HepG2 (cell line): ENCODE data around the gene FLACC1. TPM values are rescaled to one million over a fixed set of nuclear protein-coding genes. Genes with fewer than 3 reads are reported as not detected.

Source experiments
- ATAC-seq: fragments of 200-7000 bp; cut with Tn5 transposase; 3 replicates; pipeline ENCODE4 v1.9.1; 2020; ENCODE audit warnings: mild to moderate bottlenecking, moderate library complexity
- BruUV-seq: library from RNA; stranded (reverse); fragments of 400-500 nt; replicated peaks from 2 replicates; lab custom pipeline; 2021; lab: Mats Ljungman, UMichigan
- CTCF ChIA-PET: fragments of 300-600 bp; formaldehyde crosslinking; extraction: SDS; loops from one replicate; lab custom pipeline; 2021; ENCODE audit warnings: low total read pairs, inconsistent platforms, low intra/inter-chr PET ratio; lab: Yijun Ruan, JAX
- POLR2A ChIA-PET: fragments of 350-600 bp; sonication (Branson Sonifier 250); formaldehyde crosslinking; loops from one replicate; lab custom pipeline; 2020; ENCODE audit warnings: antibody characterized with exemption, inconsistent platforms; lab: Yijun Ruan, JAX
- DNase-seq: peaks from one replicate; pipeline ENCODE4 v3.0.0-alpha.2; 2015; ENCODE audit warnings: low spot score
- FAIRE-seq: peaks from 3 replicates; lab custom pipeline; 2011; peaks lifted over from hg19 to GRCh38; lab: Jason Lieb, UNC
- H2AFZ ChIP-seq: one replicate; pipeline ENCODE4 v1.6.1; 2011; ENCODE audit warnings: low read length, inconsistent platforms
- H3K27ac ChIP-seq: fragments of 300-600 bp; 3 replicates; pipeline ENCODE4 v1.8.0; 2011; ENCODE audit warnings: mixed run types, mild to moderate bottlenecking, mixed read lengths, low read length, inconsistent platforms; ENCODE audit not compliant: insufficient read depth; ENCODE audit errors: extremely low read length
- H3K27me3 ChIP-seq, 2 experiments: fragments of 200-600 bp in 1 of 2; 2 replicates in 1 of 2; 3 replicates in 1 of 2; pipeline versions ENCODE4 v1.6.0 to v1.8.0; 2011; ENCODE audit warnings: low read length in 2 of 2, mild to moderate bottlenecking in 2 of 2, moderate library complexity in 2 of 2, inconsistent platforms in 1 of 2; ENCODE audit not compliant: insufficient read depth in 2 of 2, control insufficient read depth in 1 of 2
- H3K36me3 ChIP-seq, 2 experiments: fragments of 200-600 bp in 1 of 2; replicated peaks in 1 of 2; 2 replicates in 1 of 2; 3 replicates in 1 of 2; pipeline versions ENCODE4 v1.5.1 to v1.8.0; 2011; ENCODE audit warnings: low read length in 2 of 2, inconsistent platforms in 1 of 2; ENCODE audit not compliant: insufficient read depth in 2 of 2, control insufficient read depth in 1 of 2
- H3K4me1 ChIP-seq: 2 replicates; pipeline ENCODE4 v1.5.1; 2012; ENCODE audit warnings: low read length, inconsistent platforms; ENCODE audit not compliant: insufficient read depth
- H3K4me2 ChIP-seq: 2 replicates; pipeline ENCODE4 v1.6.0; 2011; ENCODE audit warnings: low read depth, low read length, inconsistent platforms
- H3K4me3 ChIP-seq, 3 experiments: fragments of 200-600 bp in 1 of 3; sonication (generic), shearing (Covaris generic) in 1 of 3; replicated peaks in 1 of 3; 2 replicates each; pipeline ENCODE4 v1.5.1; 2011 to 2016; ENCODE audit warnings: low read length in 3 of 3, inconsistent platforms in 2 of 3, low read depth in 2 of 3, mild to moderate bottlenecking in 2 of 3, control low read depth in 1 of 3, mixed read lengths in 1 of 3; ENCODE audit not compliant: insufficient read depth in 1 of 3
- H3K79me2 ChIP-seq: one replicate; pipeline ENCODE4 v1.6.1; 2011; ENCODE audit warnings: low read length, inconsistent platforms; ENCODE audit not compliant: insufficient read depth
- H3K9ac ChIP-seq: 2 replicates; pipeline ENCODE4 v1.6.0; 2011; ENCODE audit warnings: mild to moderate bottlenecking, low read depth, low read length, inconsistent platforms; ENCODE audit not compliant: insufficient read depth
- H3K9me3 ChIP-seq: 2 replicates; pipeline ENCODE4 v1.5.1; 2012; ENCODE audit warnings: mild to moderate bottlenecking, low read length
- H4K20me1 ChIP-seq: 2 replicates; pipeline ENCODE4 v1.6.0; 2011; ENCODE audit warnings: inconsistent platforms, mild to moderate bottlenecking, low read length, moderate library complexity; ENCODE audit not compliant: insufficient read depth
- AGO2 ChIP-seq: fragments of 200-400 bp; formaldehyde crosslinking; optimal IDR thresholded peaks from 2 replicates; pipeline ENCODE3; 2017; ENCODE audit warnings: mild to moderate bottlenecking, low read depth, low read length, moderate library complexity
- ARNT ChIP-seq: fragments of 450-650 bp; IDR thresholded peaks from 2 replicates; pipeline ENCODE4 v1.6.1; 2017
- ATF3 ChIP-seq: sonication (generic); formaldehyde crosslinking; IDR thresholded peaks from 2 replicates; pipeline ENCODE4 v1.4.0; 2020; ENCODE audit warnings: missing genetic modification reagents
- DNMT1 ChIP-seq: sonication (generic); formaldehyde crosslinking; IDR thresholded peaks from 2 replicates; pipeline ENCODE4 v1.5.1; 2020; ENCODE audit warnings: mild to moderate bottlenecking, missing genetic modification reagents
- ETV5 ChIP-seq: IDR thresholded peaks from 2 replicates; pipeline ENCODE4 v1.6.1; 2018; ENCODE audit warnings: missing biosample characterization, missing genetic modification reagents, inconsistent platforms, borderline replicate concordance
- GABPA ChIP-seq, 2 experiments: IDR thresholded peaks; 2 replicates each; pipeline ENCODE4 v1.6.1; 2011 to 2016; ENCODE audit warnings: low read depth in 2 of 2, low read length in 1 of 2, missing biosample characterization in 1 of 2, missing genetic modification characterization in 1 of 2
- IKZF5 ChIP-seq: IDR thresholded peaks from 2 replicates; pipeline ENCODE4 v1.6.1; 2018; ENCODE audit warnings: missing genetic modification reagents, mild to moderate bottlenecking, missing compliant biosample characterization
- PAWR ChIP-seq: sonication (generic); formaldehyde crosslinking; IDR thresholded peaks from 2 replicates; pipeline ENCODE4 v1.4.0; 2020; ENCODE audit warnings: missing genetic modification reagents, mild to moderate bottlenecking, borderline replicate concordance
- PHF21A ChIP-seq: sonication (generic); formaldehyde crosslinking; IDR thresholded peaks from 2 replicates; pipeline ENCODE4 v1.5.0; 2020; ENCODE audit warnings: mild to moderate bottlenecking, missing genetic modification reagents
- ZNF18 ChIP-seq: sonication (generic); formaldehyde crosslinking; IDR thresholded peaks from 2 replicates; pipeline ENCODE4 v1.8.0; 2022; ENCODE audit warnings: mild to moderate bottlenecking, missing genetic modification reagents; ENCODE audit not compliant: insufficient replicate concordance
- ZNF3 ChIP-seq: IDR thresholded peaks from 2 replicates; pipeline ENCODE4 v1.7.0; 2017; ENCODE audit warnings: inconsistent platforms
- ZNF362 ChIP-seq: sonication (generic); formaldehyde crosslinking; IDR thresholded peaks from 2 replicates; pipeline ENCODE4 v1.4.0; 2020; ENCODE audit warnings: missing genetic modification reagents, mild to moderate bottlenecking, borderline replicate concordance
- ZNF614 ChIP-seq: IDR thresholded peaks from 2 replicates; pipeline ENCODE4 v1.6.1; 2018; ENCODE audit warnings: missing biosample characterization, missing genetic modification reagents, inconsistent platforms, borderline replicate concordance
- ZNF766 ChIP-seq: sonication (generic); formaldehyde crosslinking; IDR thresholded peaks from 2 replicates; pipeline ENCODE4 v1.5.0; 2020; ENCODE audit warnings: missing genetic modification reagents, borderline replicate concordance
- WGBS: methylation state at CpG from one replicate; pipeline ENCODE4 v1.1.6; 2017; ENCODE audit warnings: low lambda C conversion rate; 5-methylcytosine and 5-hydroxymethylcytosine counted together
- in situ Hi-C: cut with HindIII; loops from 2 replicates; pipeline ENCODE4 v1.10.0; 2017; ENCODE audit warnings: low pct_unique_long_range_greater_than_20kb; ENCODE audit not compliant: extremely low pct_ligation_motif_present
- intact Hi-C: fragments of 100-400 bp; cut with micrococcal nuclease; formaldehyde crosslinking; loops from one replicate; pipeline ENCODE4 v1.10.0; 2022; ENCODE audit not compliant: unreplicated experiment
- polyA plus RNA-seq, 8 experiments: library from polyadenylated mRNA; depleted of rRNA in 3 of 8; stranded (reverse) in 7 of 8; unstranded in 1 of 8; fragments of >200 nt; fragmentation: Illumina TruSeq in 4 of 8; extraction: Trizol in 4 of 8; gene quantifications; 2 replicates each; pipeline versions ENCODE4 v1.2.1 to v1.2.3, GENCODE V29; 2011 to 2016; ENCODE audit warnings: low read depth in 4 of 8, missing spikeins in 1 of 8, mixed read lengths in 1 of 8; ENCODE audit not compliant: insufficient read depth in 1 of 8
- total RNA-seq, 5 experiments: library from RNA; depleted of rRNA; stranded (reverse); fragments of >200 nt; fragmentation: Illumina TruSeq; extraction: Trizol; gene quantifications; 2 replicates each; pipeline ENCODE4 v1.2.3, GENCODE V29; 2016; ENCODE audit warnings: low read depth in 1 of 5
- TF ChIP-seq, protein P1 (sequence below): sonication (generic); formaldehyde crosslinking; IDR thresholded peaks from 2 replicates; pipeline ENCODE4 v1.5.1; 2020; ENCODE audit warnings: mild to moderate bottlenecking, missing genetic modification reagents, borderline replicate concordance
- TF ChIP-seq, protein P2 (sequence below): sonication (generic); formaldehyde crosslinking; conservative IDR thresholded peaks from 2 replicates; pipeline ENCODE4 v1.8.0; 2022; ENCODE audit warnings: missing genetic modification reagents

FLACC1 gene
- total and polyA plus RNA-seq, 2 of the 13 experiments (the other 11 are each of a cell fraction or from before 2014, with no cell fraction given) = 0.35 to 0.59 TPM

DNA sequence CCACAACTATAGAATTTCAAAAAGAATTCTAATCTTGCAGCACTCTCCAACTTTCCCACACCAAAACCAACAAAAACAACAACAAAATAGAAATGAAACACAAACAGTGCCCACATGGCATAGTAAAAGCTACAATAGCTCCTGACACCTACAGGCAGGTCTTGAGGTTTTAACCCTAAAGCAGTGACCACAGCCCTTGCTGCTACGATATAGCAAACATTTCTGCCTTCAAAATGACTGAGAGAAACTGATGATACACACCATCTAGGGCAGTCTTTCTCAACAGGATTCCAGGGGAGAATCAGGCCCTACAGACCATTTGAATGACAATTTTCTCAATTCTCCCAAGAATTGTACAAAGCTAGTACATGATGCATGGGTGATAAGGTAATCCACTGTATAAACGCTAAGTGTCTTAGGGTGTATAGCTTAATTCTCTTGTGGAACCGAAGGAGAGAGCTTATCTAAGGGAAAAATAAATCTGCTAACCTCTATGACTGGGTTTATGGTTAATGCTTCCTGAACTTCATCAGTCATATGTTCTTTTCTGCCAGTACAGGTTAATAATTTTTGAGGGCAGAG lies 47.6 kb upstream of the FLACC1 start:
- ChIA-PET POLR2A (interaction anchor here (1.2 kb wide), 1 partner anchor 47 kb away, joined by 7 read pairs; the partner anchor contains the start of genes STRADB and TRAK2), CTCF (no interaction called here)
- H4K20me1 ChIP-seq = no peaks in the 10 kb centered on the region
- in situ Hi-C loops = no loop called here
- no TSS peak for BruUV-seq
- H3K27ac ChIP-seq = no peak overlapping the region
- FAIRE-seq (no peak), DNase-seq (no peak), ATAC-seq (no peak)
- no peak overlapping the region for H3K4me3 ChIP-seq
- no peak overlapping the region for H3K4me2 ChIP-seq
- WGBS = 96% methylated on average over 3 of the region's 3 CpGs
- intact Hi-C loops = no loop called here
- peaks cover 25% of the 10 kb centered on the region for H3K4me1 ChIP-seq
- H3K36me3 ChIP-seq = peaks cover 0 to 2% of the 10 kb centered on the region in 2 experiments; a peak in 1 of 5 replicates
- no peaks in the 10 kb centered on the region for H3K79me2 ChIP-seq
- TF ChIP-seq ATF3 (CRISPR knock-in tag) (no peak), GABPA (IDR thresholded peaks at IDR 0.05; ENCODE audit: low read depth, low read length) (no peak), GABPA (CRISPR knock-in tag; IDR thresholded peaks at IDR 0.05; ENCODE audit: low read depth) (no peak), ARNT (no peak), ZNF18 (CRISPR knock-in tag) (no peak), IKZF5 (CRISPR knock-in tag) (no peak), ETV5 (CRISPR knock-in tag) (no peak), PAWR (CRISPR knock-in tag) (no peak), ZNF362 (CRISPR knock-in tag) (no peak), AGO2 (no peak), PHF21A (CRISPR knock-in tag) (no peak), DNMT1 (no peak), ZNF3 (CRISPR knock-in tag) (no peak), ZNF614 (CRISPR knock-in tag) (no peak), ZNF766 (no peak)
- TF ChIP-seq, protein P1, sequence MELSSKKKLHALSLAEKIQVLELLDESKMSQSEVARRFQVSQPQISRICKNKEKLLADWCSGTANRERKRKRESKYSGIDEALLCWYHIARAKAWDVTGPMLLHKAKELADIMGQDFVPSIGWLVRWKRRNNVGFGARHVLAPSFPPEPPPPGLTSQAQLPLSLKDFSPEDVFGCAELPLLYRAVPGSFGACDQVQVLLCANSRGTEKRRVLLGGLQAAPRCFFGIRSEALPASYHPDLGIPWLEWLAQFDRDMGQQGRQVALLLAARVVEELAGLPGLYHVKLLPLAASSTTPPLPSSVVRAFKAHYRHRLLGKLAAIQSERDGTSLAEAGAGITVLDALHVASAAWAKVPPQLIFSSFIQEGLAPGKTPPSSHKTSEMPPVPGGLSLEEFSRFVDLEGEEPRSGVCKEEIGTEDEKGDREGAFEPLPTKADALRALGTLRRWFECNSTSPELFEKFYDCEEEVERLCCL (CRISPR knock-in tag) = no peak
- TF ChIP-seq, protein P2, sequence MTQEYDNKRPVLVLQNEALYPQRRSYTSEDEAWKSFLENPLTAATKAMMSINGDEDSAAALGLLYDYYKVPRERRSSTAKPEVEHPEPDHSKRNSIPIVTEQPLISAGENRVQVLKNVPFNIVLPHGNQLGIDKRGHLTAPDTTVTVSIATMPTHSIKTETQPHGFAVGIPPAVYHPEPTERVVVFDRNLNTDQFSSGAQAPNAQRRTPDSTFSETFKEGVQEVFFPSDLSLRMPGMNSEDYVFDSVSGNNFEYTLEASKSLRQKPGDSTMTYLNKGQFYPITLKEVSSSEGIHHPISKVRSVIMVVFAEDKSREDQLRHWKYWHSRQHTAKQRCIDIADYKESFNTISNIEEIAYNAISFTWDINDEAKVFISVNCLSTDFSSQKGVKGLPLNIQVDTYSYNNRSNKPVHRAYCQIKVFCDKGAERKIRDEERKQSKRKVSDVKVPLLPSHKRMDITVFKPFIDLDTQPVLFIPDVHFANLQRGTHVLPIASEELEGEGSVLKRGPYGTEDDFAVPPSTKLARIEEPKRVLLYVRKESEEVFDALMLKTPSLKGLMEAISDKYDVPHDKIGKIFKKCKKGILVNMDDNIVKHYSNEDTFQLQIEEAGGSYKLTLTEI = no peak
- no peak overlapping the region for H2AFZ ChIP-seq
- H3K9me3 ChIP-seq = no peaks in the 10 kb centered on the region
- no peaks in the 10 kb centered on the region for H3K27me3 ChIP-seq
- no peak overlapping the region for H3K9ac ChIP-seq
